CMK (cell line): Measurements from ENCODE around the gene THOC5.
"Not testable (repeated sequence)": the region's sequence is repeated elsewhere in the genome, so short reads cannot be mapped to it uniquely, and the experiment has no call there.

Source experiments
- DNase-seq: peaks from one replicate; pipeline ENCODE4 v3.0.0-alpha.2; 2010; ENCODE audit warnings: low read depth

The THOC5 gene

GRCh38 chr22:29553351-29554224 lies at the start of gene THOC5:
THOC5 (minus strand) TSS chr22:29553757; CDS start chr22:29549147, 4,610 bp downstream.
- DNase-seq, result peak; percentile 93

GRCh38 chr22:29598684-29599020 lies 45.1 kb upstream of the THOC5 start:
- no peak for DNase-seq

GRCh38 chr22:29597871-29598683 lies 44.5 kb upstream of the THOC5 start:
- not testable (repeated sequence) for DNase-seq

GRCh38 chr22:29596408-29596807 lies 42.9 kb upstream of the THOC5 start:
- DNase-seq, result no peak

GRCh38 chr22:29594447-29594846 lies 40.9 kb upstream of the THOC5 start:
- not testable (repeated sequence) for DNase-seq

GRCh38 chr22:29593923-29594322 lies 40.4 kb upstream of the THOC5 start:
- no peak for DNase-seq

DNA sequence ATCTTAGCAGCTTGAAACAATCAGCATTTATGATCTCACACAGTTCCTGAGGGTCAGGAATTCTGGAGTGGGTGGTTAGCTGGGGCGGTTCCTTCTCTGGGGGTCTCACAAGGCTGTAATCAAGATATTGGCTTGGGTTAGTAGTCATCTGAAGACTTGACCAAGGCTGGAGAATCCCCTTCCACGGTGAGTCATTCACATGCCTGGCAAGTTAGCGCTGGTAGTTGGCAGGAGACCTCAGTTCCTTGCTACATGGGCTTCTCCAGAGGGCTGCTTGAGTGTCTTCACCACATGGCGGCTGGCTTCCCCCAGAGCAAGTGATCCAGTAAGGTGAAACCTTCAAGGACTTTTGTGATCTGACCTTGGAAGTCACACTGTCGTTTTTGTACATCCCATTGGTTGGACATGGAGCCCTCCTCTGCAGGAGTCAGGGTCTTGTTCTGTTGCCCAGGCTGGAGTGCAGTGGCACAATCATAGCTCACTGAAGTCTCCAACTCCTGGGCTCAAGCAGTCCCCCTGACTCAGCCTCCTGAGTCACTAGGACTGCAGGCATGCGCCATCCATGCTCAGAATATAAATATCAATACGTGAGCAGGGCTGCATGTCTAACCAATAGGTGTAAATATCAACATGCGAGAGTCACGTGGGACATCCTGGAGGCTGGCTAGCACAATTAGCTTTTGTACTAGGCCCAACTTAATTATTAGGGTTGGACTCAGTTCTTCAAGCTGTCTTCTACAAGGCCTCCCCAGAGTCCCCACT lies 34.6 kb upstream of the THOC5 start:
- no peak for DNase-seq

- not testable (repeated sequence) for DNase-seq
Observed at GRCh38 chr22:29586193-29586705, 32.7 kb upstream of the THOC5 start.

GRCh38 chr22:29584975-29585374 lies 31.4 kb upstream of the THOC5 start:
- DNase-seq, result no peak

GRCh38 chr22:29581799-29582198 lies 28.2 kb upstream of the THOC5 start:
- DNase-seq, result no peak

GRCh38 chr22:29580200-29580810 lies 26.7 kb upstream of the THOC5 start:
- DNase-seq, result no peak

- no peak for DNase-seq
Observed at GRCh38 chr22:29578462-29579200, 25.1 kb upstream of the THOC5 start.

DNA sequence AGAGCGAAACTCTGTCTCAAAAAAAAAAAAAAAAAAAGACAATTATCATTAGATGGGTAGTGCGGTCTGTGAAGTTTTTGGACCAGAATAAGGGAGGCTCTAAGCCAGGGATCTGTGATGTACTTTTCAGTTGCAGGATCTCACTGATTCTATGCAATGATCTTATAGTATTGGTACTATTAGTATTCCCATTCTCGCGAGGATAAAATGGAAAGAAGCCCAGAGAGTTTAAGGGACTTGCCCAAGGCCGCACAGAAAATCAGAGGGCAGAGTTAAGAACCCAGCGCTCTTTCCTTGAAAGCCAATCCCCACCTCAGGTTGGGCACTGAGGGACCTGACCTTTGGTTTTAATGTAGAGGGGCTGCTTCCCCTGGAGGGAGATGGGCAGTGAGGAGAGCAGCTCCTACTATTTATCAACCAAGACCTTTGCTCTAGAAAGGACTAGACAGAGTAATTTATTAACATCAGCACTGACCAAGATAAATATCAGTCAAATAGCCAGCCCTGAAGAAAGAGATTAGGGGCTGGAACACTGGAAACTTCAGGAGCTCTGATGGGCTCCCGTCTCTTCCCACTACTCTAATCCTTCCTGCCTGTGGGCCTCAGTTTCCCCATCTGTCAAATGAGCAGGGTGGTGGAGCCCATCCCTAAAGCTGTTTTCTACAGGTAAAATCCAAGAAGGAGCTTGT lies 21.3 kb upstream of the THOC5 start:
- DNase-seq, result no peak

DNA sequence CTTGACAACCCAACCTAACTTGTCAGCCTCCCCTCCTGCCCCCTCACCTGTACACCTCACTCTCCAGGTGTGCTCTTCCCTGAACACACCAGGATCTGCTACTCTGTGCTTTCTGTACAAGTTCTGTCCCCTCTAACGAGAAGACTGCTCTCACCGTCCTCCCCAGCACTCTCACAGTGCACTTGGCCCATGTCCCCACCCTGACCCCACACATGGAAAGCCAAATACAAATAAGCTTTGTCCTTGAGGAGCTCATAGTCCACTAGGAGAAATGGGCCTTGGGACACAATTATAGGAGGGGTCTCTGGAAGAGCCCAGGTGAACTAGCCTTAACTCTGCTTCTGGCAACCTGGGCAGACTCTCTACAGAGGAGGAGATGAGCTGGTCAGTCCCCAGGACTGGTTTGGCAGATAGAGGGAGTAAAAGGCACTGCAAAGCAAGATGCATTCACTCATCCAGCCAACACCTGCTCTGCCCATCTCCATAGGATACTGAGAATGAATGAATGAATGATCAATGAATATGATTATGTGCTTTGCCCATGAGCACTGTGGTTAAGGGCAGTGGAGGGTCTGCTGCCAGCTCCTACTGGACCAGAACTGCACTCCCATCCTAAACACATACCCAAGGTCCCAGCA lies 17.5 kb upstream of the THOC5 start:
- DNase-seq, result no peak

GRCh38 chr22:29570456-29570855 lies 16.9 kb upstream of the THOC5 start:
- DNase-seq, result no peak

DNA sequence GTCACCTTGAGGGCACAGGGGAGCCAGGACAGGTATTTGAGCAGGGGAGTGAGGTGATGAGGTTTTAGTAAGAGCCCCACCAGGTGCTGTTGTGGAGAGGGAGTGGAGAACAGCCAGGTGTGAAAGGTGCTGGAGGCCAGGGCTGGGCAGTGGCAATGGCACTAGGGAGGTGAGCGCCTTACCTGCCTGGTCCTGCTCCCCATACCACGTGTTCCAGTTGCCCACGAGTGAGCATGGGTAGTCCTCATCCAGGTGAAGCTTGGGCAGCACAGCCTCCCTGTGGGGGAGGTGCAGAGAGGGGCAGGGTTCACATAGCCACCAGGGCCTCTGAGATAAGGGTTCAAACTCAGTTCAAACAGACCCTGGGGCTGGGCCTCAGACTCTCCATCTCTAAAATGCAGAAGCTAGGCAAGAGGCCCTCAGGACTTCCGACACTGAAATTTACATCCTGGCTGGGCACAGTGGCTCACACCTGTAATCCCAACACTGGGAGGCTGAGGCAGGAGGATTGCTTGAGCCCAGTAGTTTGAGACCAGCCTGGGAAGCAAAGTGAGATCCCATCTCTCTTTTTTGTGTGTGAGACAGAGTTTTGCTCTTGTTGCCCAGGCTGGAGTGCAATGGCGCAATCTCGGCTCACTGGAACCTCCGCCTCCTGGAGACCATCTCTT lies 15.6 kb upstream of the THOC5 start:
- no peak for DNase-seq

- no peak for DNase-seq
Observed at GRCh38 chr22:29567338-29567737, 13.8 kb upstream of the THOC5 start.

DNA sequence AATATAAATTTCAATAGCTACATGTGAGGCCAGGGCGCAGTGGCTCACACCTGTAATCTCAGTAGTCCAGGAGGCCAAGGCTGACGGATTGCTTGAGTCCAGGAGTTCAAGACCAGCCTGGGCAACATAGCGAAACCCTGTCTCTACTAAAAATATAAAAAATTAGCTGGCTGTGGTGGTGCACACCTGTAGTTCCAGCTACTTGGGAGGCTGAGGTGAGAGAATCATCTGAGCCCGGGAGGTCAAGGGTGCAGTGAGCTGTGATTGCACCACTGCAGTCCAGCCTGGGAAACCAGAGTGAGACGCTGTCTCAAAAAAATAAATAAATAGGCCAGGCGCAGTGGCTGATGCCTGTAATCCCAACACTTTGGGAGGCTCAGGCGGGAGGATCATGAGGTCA lies 13.0 kb upstream of the THOC5 start:
- DNase-seq, result not testable (repeated sequence)
